ENCODE data around the gene PCDHA6. TPM values are rescaled to one million over a fixed set of nuclear protein-coding genes. Genes with fewer than 3 reads are reported as not detected.
"Not testable (repeated sequence)": the region's sequence is repeated elsewhere in the genome, so short reads cannot be mapped to it uniquely, and the experiment has no call there.

The PCDHA6 gene
- total and polyA plus RNA-seq, 2 donors from 2014 or later, result 0.80 to 3.6 TPM

GRCh38 chr5:140791089-140791488, 36.7 kb upstream of the PCDHA6 start:
- H3K36me3 ChIP-seq (ENCODE audit: control insufficient read depth in 2 of 3, insufficient read depth in 3 of 3, low read length in 3 of 3), result no peaks in the 10 kb centered on the region
- DNase-seq, result no peak
- TF ChIP-seq CTCF (IDR thresholded peaks at IDR 0.05; ENCODE audit: borderline replicate concordance, extremely low read depth, insufficient read depth), result no peak
- FAIRE-seq, result no peak
- H3K27me3 ChIP-seq (ENCODE audit: control insufficient read depth, insufficient read depth, low read length), result no peaks in the 10 kb centered on the region
- no peak overlapping the region for H3K9ac ChIP-seq (ENCODE audit: low read length in 3 of 3)
- H3K4me3 ChIP-seq (ENCODE audit: low read length in 3 of 3), result no peak overlapping the region
- peaks cover 0 to 41% (median 27%) of the 10 kb centered on the region in 3 donors for H3K9me3 ChIP-seq (ENCODE audit: control insufficient read depth in 2 of 3, insufficient read depth in 1 of 3, low read length in 3 of 3)
- intact Hi-C loops (cut with DNase I), result no loop called here
- H3K4me1 ChIP-seq (ENCODE audit: control insufficient read depth in 2 of 3, insufficient read depth in 2 of 3, low read depth in 1 of 3, low read length in 3 of 3), result no peaks in the 10 kb centered on the region
- H3K27ac ChIP-seq (ENCODE audit: low read depth in 2 of 2, low read length in 2 of 2), result no peak overlapping the region

- Histone ChIP-seq H3K27me3 (ENCODE audit: control insufficient read depth, insufficient read depth, low read length) (no peaks in the 10 kb centered on the region), H3K4me3 (ENCODE audit: low read length in 3 of 3) (peak within 1 kb of the TSS in 2 of 3 donors; percentile 15 to 29), H3K9ac (ENCODE audit: low read length in 3 of 3) (no peak within 1 kb of the TSS), H3K27ac (ENCODE audit: low read depth in 2 of 2, low read length in 2 of 2) (no peak within 1 kb of the TSS), H3K9me3 (ENCODE audit: control insufficient read depth in 2 of 3, insufficient read depth in 1 of 3, low read length in 3 of 3) (peaks cover 0 to 20% (median 10%) of the 10 kb centered on the region in 3 donors), H3K4me1 (ENCODE audit: control insufficient read depth in 2 of 3, insufficient read depth in 2 of 3, low read depth in 1 of 3, low read length in 3 of 3) (no peaks in the 10 kb centered on the region), H3K36me3 (ENCODE audit: control insufficient read depth in 2 of 3, insufficient read depth in 3 of 3, low read length in 3 of 3) (no peaks in the 10 kb centered on the region)
- intact Hi-C loops (cut with DNase I), result no loop called here
- TF ChIP-seq CTCF (IDR thresholded peaks at IDR 0.05; ENCODE audit: borderline replicate concordance, extremely low read depth, insufficient read depth), result no peak
- DNase-seq (peak in 1 of 5 donors; percentile 7), FAIRE-seq (no peak)
Measured at GRCh38 chr5:140794595-140795258, 33.0 kb upstream of the PCDHA6 start, which contains the start of gene PCDHA2. PCDHA2 (plus strand) TSS chr5:140794852.

- Histone ChIP-seq H3K9me3 (ENCODE audit: control insufficient read depth in 2 of 3, insufficient read depth in 1 of 3, low read length in 3 of 3) (peaks cover 0 to 18% (median 10%) of the 10 kb centered on the region in 3 donors), H3K4me3 (ENCODE audit: low read length in 3 of 3) (peak overlapping the region in 2 of 3 donors; percentile 2 to 29), H3K36me3 (ENCODE audit: control insufficient read depth in 2 of 3, insufficient read depth in 3 of 3, low read length in 3 of 3) (no peaks in the 10 kb centered on the region)
Measured at GRCh38 chr5:140795259-140795641, 32.5 kb upstream of the PCDHA6 start.

GRCh38 chr5:140796072-140796717, 31.6 kb upstream of the PCDHA6 start:
- H3K4me3 ChIP-seq (ENCODE audit: low read length in 3 of 3); H3K27ac ChIP-seq (ENCODE audit: low read depth in 2 of 2, low read length in 2 of 2); H3K9ac ChIP-seq (ENCODE audit: low read length in 3 of 3); FAIRE-seq; intact Hi-C loops (cut with DNase I); H3K4me1 ChIP-seq (ENCODE audit: control insufficient read depth in 2 of 3, insufficient read depth in 2 of 3, low read depth in 1 of 3, low read length in 3 of 3); H3K27me3 ChIP-seq (ENCODE audit: control insufficient read depth, insufficient read depth, low read length); H3K36me3 ChIP-seq (ENCODE audit: control insufficient read depth in 2 of 3, insufficient read depth in 3 of 3, low read length in 3 of 3): not testable (repeated sequence)
- peak in 1 of 5 donors; percentile 68 for DNase-seq
- H3K9me3 ChIP-seq (ENCODE audit: control insufficient read depth in 2 of 3, insufficient read depth in 1 of 3, low read length in 3 of 3), result peaks cover 0 to 18% (median 10%) of the 10 kb centered on the region in 3 donors

More at GRCh38 chr5:140795259-140795641, 32.5 kb upstream of the PCDHA6 start:
- no peak for TF ChIP-seq CTCF (IDR thresholded peaks at IDR 0.05; ENCODE audit: borderline replicate concordance, extremely low read depth, insufficient read depth)
- H3K4me1 ChIP-seq (ENCODE audit: control insufficient read depth in 2 of 3, insufficient read depth in 2 of 3, low read depth in 1 of 3, low read length in 3 of 3), result no peaks in the 10 kb centered on the region
- DNase-seq (no peak), FAIRE-seq (no peak)
- H3K27ac ChIP-seq (ENCODE audit: low read depth in 2 of 2, low read length in 2 of 2), result no peak overlapping the region
- intact Hi-C loops (cut with DNase I), result no loop called here
- H3K9ac ChIP-seq (ENCODE audit: low read length in 3 of 3), result no peak overlapping the region
- no peaks in the 10 kb centered on the region for H3K27me3 ChIP-seq (ENCODE audit: control insufficient read depth, insufficient read depth, low read length)
